HL-60/S4 (cell line): ENCODE data around the gene NXPE1.
"Not testable (repeated sequence)": the region's sequence is repeated elsewhere in the genome, so short reads cannot be mapped to it uniquely, and the experiment has no call there.

Source experiments
- in situ Hi-C: fragments of 300-500 bp; cut with MboI; formaldehyde crosslinking; loops from 2 replicates; pipeline ENCODE4 v1.14.3; 2022; ENCODE audit warnings: low sequenced_read_pairs

Gene NXPE1

DNA sequence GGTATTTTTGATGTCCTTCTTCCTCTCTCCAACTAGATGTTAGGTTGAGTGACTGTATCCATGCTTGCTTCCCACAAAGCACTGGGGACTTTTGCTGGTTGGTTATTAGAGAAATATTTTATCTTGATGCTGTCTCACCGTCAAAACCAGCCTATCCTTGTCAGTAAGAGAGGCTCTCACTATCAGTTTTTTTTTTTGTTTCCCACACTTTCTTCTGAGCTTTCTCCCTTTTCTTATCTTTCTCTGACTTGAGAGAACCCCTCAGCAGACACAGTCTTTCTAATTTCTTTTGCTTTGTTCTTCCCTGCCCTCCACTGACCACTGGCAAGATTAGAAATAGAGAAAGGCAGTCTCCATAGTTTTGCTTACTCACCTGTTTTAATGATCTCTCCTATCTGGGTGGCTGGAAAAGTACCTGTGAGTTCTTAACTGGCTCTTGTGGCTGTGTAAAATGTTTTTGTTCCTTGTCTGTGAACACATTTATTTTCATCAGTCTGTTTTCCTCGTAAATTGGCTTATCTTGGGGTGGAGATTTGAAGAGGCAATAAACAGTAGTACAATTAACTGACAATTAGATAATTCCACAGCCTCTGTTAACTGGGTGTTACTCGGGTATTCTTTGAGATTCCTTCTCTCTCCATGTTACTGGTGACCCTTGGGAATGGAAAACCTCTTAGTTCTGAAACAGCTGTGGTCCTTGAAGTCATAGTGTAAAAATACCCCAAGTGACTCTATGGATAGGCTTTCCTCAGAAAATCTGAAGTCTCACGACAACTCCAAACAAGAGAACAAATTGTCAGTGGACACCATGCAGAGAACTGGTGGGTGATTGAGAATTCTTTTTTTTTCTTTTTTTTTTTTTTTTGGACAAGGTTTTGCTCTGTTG lies at the start of gene NXPE1:
Gene NXPE1 (minus strand): TSS at position 457 of the 886 bp plus-strand sequence. CDS start 8,680 bp downstream, outside the sequence.
- in situ Hi-C loops = no loop called here

- in situ Hi-C loops = no loop called here
Measured at GRCh38 chr11:114609429-114609828, 49.7 kb upstream of the NXPE1 start.

DNA sequence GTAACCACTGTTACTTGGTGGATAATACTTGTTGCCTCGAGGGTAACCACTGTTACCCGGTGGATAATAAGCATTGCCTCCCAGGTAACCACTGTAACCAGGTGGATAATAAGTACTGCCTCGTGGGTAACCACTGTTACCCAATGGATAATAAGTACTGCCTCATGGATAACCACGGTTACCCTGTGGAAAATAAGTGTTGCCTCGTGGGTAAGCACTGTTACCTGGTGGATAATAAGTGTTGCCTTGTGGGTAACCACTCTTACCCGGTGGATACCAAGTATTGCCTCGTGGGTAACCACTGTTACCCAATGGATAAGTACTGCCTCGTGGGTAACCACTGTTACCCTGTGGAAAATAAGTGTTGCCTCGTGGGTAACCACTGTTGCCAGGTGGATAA lies 48.9 kb upstream of the NXPE1 start:
- in situ Hi-C loops = not testable (repeated sequence)

DNA sequence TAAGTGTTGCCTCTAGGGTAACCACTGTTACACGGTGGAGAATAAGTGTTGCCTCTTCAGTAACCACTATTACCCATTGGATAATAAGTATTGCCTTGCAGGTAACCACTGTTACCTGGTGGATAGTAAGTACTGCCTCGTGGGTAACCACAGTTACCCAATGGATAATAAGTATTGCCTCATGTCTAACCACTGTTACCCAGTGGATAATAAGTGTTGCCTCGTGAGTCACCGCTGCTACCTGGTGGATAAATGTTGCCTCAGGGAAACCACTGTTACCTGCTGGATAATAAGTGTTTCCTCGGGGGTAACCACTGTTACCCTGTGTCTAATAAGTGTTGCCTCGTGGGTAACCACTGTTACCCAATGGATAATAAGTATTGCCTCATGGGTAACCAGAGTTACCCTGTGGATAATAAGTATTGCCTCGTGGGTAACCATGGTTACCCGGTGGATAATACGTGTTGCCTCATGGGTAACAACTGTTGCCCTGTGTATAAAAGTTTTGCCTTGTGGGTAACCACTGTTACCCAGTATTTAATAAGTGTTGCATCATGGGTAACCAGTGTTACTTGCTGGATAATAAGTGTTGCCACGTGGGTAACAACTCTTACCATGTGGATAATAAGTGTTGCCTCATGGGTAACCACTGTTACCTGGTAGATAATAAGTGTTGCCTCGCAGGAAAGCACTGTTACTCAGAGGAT lies 48.2 kb upstream of the NXPE1 start:
- in situ Hi-C loops = no loop called here

DNA sequence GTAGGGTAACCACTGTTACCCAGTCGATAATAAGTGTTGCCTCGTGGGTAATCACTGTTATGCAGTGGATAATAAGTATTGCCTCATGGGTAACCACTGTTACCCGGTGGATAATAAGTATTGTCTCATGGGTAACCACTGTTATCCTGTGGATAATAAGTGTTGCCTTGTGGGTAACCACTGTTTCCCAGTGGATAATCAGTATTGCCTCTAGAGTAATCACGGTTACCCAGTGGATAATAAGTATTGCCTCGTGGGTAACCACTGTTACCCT lies 47.1 kb upstream of the NXPE1 start:
- in situ Hi-C loops = not testable (repeated sequence)

GRCh38 chr11:114606003-114606801 lies 46.5 kb upstream of the NXPE1 start:
- in situ Hi-C loops = no loop called here

GRCh38 chr11:114605370-114605769 lies 45.7 kb upstream of the NXPE1 start:
- in situ Hi-C loops = no loop called here

DNA sequence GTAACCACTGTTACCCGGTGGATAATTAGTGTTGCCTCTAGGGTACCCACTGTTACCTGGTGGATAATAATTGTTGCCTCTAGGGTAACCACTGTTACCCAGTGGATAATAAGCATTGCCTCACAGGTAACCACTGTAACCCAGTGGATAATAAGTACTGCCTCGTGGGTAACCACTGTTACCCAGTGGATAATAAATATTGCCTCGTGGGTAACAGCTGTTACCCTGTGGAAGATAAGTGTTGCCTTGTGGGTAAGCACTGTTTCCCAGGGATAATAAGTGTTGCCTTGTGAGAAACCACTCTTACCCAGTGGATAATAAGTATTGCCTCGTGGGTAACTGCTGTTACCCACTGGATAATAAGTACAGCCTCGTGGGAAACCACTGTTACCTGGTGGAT lies 45.2 kb upstream of the NXPE1 start:
- in situ Hi-C loops = no loop called here

GRCh38 chr11:114604179-114604813 lies 44.6 kb upstream of the NXPE1 start:
- in situ Hi-C loops = no loop called here

- in situ Hi-C loops = not testable (repeated sequence)
Measured at GRCh38 chr11:114603151-114603550, 43.5 kb upstream of the NXPE1 start.

GRCh38 chr11:114598461-114598860 lies 38.8 kb upstream of the NXPE1 start:
- in situ Hi-C loops = no loop called here

GRCh38 chr11:114596175-114596919 lies 36.7 kb upstream of the NXPE1 start:
- in situ Hi-C loops = no loop called here

GRCh38 chr11:114595571-114595970 lies 35.9 kb upstream of the NXPE1 start, which contains the start of gene NXPE4:
TSS of gene NXPE4 (minus strand) at chr11:114595786. CDS start at chr11:114594759, 1,027 bp downstream.
- in situ Hi-C loops = no loop called here

GRCh38 chr11:114594703-114595102 lies 35.0 kb upstream of the NXPE1 start:
- in situ Hi-C loops = no loop called here

DNA sequence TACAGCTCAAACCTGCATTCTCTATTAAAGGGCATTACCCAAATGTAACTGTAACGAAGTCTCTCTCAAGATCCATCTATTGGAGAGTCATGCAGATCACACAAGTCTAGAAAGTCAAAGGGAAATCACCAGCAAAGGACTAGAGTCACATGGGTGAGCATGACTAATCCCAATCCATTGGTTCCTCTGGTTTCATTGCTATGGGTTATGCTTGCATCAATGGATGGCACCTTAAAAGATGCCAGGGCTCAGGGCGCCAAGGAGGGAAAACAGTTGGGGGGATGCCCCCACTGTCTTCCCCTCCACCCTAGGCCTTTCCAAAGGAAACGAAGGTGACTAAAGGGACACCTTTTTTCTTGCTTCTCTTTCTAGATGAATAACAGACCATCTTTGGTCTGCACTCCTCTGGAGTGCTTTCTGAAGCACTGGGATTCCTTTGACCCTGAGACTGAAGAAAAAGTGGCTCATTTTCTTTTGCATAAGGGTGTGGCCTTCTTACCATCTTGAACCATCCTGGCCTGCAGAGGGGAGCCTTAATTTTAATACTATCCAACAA lies 27.8 kb upstream of the NXPE1 start:
- in situ Hi-C loops = no loop called here

- in situ Hi-C loops = no loop called here
Measured at GRCh38 chr11:114586797-114587196, 27.1 kb upstream of the NXPE1 start.

DNA sequence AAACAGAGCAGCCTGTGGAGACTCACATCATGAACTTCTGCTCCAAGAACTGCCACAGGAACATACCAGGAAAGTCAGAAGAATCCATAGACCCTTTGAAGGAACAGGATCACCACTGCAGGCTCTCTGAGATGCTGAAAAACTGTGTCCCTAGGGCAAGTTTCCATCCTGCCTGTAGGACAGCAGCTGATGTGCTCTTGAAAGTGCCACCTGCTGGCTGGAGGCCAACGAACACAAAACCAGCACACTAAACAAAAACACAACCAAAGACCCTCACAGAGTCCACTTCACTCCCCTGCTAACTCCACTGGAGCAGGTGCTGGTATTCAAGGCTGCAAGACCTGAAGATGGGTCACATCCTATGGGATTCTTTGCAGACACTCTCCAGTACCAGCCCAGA lies 12.0 kb upstream of the NXPE1 start:
- in situ Hi-C loops = no loop called here

- in situ Hi-C loops = no loop called here
Measured at GRCh38 chr11:114569801-114570200, 10.1 kb upstream of the NXPE1 start.

- in situ Hi-C loops = no loop called here
Measured at GRCh38 chr11:114566276-114566675, 6.6 kb upstream of the NXPE1 start.

DNA sequence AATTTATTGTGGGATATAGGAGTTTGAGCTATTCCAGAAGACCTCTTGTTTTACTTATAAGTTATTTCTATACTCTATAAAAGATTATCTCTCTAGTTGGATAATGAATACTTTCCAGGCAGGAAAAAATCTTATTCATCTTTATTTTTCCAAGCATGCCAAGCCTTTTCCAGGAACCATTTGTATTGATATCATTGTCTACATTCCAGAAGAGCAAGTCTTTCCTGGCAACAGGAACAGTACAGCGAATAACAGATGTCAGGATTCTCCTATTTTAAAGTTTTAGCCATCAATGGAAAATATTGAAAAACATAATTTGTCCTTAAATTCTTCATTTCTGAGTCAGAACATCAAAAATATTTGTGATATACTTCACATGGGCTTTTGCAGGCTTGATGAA lies 5.2 kb upstream of the NXPE1 start:
- in situ Hi-C loops = no loop called here
